Head of caudate nucleus (tissue), 42 donors: Measurements from ENCODE around the gene LIN9.
"Not testable (repeated sequence)": the region's sequence is repeated elsewhere in the genome, so short reads cannot be mapped to it uniquely, and the experiment has no call there.

ENCODE experiments used
- DNase-seq, 42 donors: peaks; one replicate each; pipeline versions ENCODE4 v3.0.0 to v3.0.0-alpha.2; 2020 to 2021; ENCODE audit warnings: mixed read lengths in 7 of 42
- intact Hi-C: fragments of 100-400 bp; cut with DNase I; formaldehyde crosslinking; loops from one replicate; pipeline ENCODE4 v1.15.0; 2022

The LIN9 gene

DNA sequence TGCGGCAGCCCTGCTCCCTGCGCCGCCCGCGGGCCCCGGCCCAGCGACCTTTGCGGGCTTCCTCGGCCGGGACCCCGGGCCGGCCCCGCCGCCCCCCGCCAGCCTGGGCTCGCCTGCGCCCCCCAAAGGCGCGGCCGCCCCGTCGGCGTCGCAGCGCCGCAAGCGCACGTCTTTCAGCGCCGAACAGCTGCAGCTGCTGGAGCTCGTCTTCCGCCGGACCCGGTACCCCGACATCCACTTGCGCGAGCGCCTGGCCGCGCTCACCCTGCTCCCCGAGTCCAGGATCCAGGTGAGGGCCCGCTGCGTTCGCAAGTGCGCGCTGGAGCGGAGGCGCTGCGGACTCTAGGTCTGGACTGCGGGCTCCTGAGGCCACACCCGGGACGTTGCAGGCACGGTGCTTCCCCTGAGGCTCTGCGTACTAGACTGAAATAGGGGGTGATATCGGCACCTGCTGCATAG lies 85.1 kb downstream of the LIN9 start:
- no peak for DNase-seq
- intact Hi-C loops: no loop called here

DNA sequence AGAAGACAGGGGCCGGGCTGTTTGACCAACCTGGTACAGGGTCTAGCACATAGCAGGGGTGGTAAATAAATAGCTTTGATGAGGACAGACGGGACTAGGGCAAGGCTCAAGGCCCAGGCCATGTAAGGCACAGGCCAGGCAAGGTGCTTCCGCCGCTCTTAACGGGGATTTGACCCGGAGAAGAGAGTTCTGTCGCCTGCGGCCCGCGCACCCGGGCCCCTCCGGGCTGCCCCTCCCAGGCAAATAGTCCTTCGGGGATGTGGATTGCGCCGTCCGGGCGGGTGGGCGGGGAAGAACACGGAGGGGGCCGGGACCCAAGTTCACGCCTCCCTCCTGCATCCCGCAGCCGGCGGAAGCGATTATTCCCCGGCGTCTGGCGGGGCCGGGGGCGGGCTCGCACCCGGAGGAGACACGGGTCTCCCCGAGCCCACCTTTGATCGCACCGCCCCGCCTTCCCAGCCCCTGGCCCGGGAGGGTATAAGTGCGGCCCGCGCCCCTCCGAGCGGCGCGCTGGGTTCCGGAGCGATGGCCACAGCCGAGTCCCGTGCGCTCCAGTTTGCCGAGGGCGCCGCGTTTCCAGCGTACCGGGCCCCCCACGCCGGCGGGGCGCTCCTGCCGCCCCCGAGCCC lies 85.7 kb downstream of the LIN9 start, which contains the start of gene MIXL1:
TSS of gene MIXL1 (plus strand) at position 508 of the 629 bp plus-strand sequence. CDS start at position 526, 18 bp downstream.
- intact Hi-C loops: no loop called here
- DNase-seq: no peak

DNA sequence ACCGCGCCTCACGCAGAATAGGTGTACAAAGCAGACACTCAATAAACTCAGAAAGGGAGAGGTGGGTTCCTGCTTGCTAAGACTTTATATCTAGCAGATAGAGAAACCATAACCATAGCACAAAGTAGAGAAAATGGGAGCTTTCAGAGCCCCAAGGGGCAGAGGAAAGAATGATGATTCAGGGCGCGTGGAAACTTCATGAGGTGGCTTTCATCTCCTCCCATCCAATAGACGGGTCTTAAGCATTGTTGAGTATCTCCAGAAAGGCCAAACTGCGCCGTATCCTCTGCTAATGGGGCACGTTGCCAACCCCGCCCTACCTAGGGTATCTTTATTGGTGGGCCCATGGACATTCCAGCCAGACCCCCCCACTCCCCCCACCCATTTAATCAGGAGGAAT lies 86.3 kb downstream of the LIN9 start:
- intact Hi-C loops: no loop called here
- no peak for DNase-seq

DNA sequence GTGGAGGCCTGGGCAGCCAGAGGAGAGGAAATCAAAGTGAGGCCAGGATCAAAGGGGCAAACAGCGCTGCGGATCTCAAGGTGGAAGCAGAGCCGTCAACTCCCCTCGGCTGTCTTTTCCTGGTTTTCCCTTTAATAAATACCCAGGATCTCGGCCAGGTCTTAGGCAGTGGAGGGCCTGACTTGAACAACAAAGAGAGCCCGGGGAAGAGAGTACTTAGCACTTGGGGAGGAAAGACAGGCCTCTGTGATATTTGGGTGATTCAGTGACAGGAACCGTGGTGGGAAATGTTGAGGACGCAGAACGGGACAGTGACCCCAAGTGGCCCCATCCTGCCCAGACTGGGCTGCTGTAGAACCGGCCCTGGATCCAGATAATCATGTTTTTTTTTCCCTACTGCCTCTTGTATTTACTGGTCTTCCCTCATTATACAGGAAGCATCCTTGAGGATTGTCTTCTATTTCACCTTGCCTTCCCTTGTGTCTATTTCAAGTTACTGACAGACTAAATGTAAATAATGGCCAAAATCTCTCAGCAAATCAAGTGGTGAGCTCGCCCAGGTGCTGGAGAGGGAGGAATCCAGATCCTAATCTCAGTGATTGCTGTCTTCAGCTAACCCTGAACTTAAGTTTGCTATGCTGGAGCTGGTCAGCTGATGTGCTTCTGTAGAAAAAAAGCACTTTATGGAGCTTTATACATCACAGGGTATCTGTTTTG lies 88.3 kb downstream of the LIN9 start:
- intact Hi-C loops: no loop called here
- DNase-seq: no peak

DNA sequence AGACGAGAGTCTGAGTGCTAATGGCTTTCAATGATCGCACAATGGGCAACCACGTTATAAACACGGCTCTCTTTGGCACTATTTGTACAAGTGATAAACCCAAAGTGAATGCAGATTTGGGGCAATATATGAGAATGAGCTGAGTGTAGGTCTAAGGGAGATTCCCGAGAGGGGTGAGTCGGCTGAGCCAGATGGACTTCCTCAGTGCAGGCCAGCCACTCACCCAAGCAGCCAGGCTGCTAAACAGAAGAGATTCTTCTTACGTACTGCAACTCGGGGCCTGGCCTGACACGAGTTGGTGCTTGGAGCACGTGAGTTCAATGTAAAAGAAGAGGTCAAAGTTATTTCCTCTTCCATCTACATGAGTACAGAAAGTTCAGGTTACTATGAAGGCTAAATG lies 91.7 kb downstream of the LIN9 start:
- DNase-seq: no peak
- intact Hi-C loops: no loop called here

DNA sequence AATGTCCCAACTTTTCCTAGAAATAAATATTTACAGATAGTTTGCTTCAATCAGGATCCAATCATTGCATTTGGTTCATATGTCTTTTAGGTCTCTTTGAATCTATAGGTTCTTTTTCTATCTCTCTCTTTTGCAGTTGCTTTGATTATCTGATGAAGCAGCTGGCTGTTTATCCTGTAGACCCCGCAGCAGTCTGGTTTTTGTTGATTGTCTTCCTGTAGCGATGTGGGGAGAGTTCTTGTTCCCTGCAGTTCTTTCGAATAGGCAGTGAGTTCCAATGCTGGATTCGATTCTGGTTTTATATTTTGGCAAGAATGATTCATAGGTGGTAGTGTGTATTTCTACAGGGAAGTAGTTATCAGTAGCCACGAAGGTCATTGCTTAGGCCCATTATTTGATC lies 92.9 kb downstream of the LIN9 start:
- intact Hi-C loops: no loop called here
- no peak for DNase-seq

DNA sequence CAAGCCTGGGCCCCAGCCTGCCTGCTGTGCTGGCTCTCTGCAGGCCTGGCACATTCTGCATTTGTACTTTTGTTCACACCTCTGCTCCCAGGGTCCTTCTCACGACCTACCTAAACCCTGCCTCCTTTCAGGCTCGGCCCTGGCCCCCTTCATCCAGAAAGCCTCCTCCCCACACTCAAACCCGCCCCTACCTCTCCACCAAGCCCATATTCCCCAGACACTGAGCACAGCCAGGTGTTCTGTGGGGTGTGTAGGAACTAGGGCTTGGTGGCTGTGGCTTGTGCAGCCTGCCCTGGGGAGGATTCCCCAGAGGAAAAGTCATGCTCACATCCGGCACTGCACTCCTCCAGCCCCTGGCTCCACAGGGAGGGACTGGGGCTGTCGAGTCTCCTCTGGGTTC lies 93.7 kb downstream of the LIN9 start:
- no peak for DNase-seq
- intact Hi-C loops: no loop called here

DNA sequence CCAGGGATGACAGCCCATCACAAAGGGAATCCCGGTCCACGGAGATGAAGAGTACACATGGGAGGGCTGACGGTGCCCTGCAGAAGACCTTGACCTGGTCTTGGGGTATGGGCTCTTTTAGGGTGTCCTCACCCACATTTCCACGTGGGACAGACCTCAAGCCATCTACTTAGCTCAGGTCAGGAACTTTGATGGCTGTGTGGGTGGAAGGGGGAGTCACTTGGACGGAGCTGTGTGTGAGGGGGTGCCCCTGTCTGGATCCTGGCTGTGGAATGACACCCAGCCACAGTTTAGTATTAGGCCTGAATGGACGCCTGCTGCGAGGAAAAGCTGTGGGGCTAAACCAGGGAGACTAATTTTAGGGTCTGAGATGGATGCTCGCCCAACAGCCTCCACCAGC lies 96.4 kb downstream of the LIN9 start:
- no peak for DNase-seq
- intact Hi-C loops: no loop called here

DNA sequence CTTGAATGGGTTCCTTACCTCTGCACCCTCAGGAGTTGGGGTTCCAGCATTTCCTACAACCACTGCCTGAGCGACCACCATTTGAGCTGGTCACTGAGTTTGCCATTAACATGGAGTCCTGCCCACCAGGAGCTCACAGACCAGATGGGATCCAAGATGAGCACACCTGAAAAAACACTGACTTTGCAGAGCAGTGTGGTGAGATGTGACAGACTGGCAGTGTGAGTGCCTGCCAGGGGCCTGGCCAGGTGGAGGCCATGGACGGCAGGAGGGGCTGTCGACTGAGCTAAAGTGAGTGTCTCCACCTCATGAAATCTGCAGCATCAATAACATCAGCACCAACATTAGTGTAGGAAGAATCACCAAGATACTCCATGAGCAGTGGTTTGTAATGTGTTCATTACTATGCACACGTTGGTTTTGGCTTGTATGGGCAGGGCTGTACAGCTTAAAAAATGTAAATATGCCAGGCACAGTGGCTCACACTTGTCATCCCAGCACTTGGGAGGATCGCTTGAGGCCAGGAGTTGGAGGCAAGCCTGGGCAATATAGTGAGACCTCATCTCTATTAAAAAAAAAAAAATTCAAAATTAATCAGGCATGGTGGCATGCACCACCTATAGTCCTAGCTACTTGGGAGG lies 97.7 kb downstream of the LIN9 start:
- intact Hi-C loops: no loop called here
- no peak for DNase-seq

DNA sequence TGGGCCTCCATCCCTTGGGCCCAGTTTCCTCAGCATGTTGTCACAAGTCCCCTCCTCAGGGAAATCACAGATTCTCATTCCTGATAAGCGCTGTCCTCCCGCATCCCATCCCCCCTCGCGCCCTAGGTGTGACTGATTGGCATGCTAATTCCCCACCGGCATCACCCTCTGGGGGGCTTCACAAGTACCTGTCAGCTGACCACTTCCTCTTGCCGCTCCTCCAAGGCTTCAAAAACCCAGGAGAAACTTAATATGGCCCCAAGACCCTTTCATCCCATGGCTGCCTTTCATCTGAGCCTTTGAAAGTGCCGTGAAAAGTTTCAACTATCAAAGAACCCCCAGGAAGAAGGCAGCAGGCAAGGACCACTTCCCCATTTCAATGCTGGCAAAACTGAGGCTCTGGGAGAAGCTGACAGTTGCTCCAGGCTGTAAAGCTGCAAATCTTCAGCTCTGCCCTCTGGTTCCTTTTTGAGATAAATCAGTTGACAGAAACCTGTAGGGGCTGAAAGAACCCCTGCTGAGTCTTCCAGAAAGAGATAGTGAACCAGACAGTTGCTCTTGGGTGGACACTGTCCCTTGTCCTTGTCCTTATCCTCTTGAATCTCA lies 98.3 kb downstream of the LIN9 start:
- no peak for DNase-seq
- intact Hi-C loops: no loop called here

DNA sequence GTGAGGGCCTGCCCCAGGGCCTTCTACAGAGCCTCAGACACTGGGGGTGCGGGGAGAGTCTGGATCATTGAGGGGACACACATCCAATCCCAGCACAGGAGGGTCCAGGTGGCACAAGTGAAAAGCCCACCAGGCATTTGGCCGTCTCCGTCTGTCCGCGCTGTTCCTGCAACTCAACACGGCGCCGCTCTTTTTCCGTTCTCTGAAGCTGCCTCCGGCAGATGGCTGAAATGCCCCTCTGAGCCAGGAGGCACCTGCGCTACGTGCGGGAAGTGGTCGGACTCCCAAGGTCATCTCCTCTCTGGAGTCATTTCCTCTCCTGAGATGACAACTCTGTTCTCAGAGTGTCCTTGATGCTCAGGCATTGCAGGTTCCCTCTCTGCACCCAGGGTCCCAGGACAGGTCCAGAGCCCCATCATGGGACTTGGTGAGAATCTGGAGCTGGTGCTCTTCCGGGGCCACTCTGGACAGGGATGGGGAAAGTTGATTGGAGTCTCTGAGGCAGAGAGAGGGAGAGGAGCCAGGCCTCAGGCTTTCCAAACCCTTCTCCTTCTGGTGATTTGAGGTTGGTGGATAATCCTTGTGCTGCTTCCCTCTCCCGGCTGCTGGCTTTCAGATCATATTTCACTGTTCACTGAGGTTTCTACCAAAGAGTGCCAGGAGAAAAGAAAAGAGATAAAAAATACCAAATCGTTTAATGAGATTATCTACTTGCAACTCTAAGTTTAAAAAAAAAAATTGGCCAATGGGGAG lies 99.5 kb downstream of the LIN9 start:
- intact Hi-C loops: no loop called here

DNA sequence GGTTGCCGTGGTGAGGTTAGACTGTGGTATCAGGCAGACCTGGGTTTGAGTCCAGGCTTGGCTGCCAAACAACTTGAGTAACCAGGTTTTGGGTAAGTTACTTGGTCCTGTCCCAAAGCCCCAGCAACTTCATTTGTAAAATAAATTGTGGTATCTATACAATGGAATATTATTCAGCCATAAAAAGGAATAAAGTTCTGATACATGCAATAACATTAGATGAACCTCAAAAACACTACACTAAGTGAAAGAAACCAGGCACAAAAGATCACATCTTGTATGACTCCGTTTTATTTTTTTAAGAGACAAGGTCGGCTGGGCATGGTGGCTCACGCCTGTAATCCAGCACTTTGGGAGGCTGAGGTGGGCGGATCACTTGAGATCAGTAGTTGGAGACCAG lies 101.9 kb downstream of the LIN9 start:
- DNase-seq: no peak
- intact Hi-C loops: no loop called here

More for the DNA sequence above, 99.5 kb downstream of the LIN9 start:
- DNase-seq: no peak

DNA sequence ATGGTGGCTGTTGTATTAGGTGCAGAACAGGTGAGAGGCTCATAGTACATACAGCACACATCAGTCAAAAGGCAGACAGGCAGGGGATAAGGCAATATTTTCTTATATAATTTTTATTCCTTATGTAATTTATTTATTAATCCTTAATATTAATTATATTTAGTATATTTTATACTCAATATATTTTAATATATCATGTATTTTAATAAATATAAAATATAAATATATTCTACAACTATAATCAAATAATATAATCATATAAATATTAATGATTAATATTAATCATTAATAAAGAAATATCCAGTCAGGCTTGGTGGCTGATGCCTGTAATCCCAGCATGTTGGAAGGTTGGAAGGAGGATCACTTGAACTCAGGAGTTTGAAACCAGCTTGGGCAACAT lies 104.8 kb downstream of the LIN9 start:
- intact Hi-C loops: no loop called here
- DNase-seq: no peak

DNA sequence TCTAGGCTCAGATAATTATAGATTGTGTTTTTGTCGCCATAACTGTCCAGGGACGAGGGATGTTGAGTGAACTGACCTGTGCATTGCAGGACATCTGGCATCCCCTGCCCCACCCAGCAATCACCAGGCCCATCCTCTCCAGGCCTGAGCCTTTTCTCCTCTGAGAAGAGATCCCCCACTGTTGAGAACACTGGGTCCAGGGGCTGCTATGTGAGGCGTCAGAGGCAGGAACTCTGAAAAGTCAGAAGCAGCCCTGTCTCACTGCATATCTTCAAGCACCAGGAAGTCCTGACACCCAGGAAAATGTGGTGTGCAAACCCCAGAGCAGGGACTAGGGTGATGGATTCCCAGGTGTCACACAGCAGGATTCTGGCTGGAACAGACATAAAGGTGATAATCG lies 105.3 kb downstream of the LIN9 start:
- intact Hi-C loops: no loop called here
- DNase-seq: no peak

DNA sequence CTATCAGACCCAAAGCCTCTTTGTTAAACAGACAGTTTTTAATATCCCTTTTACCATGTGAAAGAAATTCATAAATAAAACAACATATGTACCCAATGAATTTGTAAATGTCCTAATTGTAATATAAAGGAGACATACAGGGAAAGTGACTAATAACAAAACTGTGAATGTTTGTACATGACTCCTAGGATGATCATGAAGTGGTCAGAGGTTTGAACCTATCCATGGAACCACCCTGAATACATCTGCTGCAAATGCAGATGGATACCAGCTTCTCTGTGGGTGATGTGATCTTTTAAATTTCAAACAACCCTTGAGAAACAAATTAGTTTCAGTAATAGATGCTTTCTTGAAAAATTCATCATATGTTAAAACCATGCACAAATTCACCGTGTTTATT lies 105.7 kb downstream of the LIN9 start:
- intact Hi-C loops: no loop called here
- no peak for DNase-seq

DNA sequence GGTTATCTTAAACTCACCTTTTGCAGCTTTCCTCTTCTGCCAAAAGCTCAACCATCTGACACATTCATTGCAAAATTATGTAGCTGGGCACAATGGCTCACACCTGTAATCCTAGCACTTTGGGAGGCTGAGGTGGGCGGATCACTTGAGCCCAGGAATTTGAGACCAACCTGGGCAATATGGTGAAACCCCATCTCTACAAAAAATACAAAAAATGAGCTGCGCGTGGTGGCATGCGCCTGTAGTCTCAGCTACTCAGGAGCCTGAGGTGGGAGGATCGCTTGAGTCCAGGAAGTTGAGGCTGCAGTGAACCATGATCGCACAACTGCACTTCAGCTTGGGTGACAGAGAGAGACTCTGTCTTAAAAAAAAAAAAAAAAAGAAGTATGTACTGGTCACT lies 106.3 kb downstream of the LIN9 start:
- intact Hi-C loops, DNase-seq: not testable (repeated sequence)

DNA sequence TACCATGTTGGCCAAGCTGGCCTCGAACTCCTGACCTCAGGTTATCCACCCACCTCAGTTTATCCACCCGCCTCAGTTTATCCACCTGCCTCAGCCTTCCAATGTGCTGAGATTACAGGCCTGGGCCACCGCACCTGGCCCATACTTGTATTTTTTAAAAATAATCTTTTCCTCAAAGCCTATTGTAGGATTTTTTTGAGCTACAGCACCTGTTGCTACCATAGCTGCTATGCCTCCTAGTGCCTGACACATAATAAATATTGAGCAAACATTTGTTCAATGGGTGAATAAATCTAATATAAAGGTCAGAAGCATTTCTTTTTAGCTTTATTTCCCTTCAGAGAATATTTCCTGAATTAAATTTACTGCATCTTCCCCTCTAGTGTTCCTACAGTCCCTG lies 106.7 kb downstream of the LIN9 start:
- no peak for DNase-seq
- intact Hi-C loops: no loop called here

DNA sequence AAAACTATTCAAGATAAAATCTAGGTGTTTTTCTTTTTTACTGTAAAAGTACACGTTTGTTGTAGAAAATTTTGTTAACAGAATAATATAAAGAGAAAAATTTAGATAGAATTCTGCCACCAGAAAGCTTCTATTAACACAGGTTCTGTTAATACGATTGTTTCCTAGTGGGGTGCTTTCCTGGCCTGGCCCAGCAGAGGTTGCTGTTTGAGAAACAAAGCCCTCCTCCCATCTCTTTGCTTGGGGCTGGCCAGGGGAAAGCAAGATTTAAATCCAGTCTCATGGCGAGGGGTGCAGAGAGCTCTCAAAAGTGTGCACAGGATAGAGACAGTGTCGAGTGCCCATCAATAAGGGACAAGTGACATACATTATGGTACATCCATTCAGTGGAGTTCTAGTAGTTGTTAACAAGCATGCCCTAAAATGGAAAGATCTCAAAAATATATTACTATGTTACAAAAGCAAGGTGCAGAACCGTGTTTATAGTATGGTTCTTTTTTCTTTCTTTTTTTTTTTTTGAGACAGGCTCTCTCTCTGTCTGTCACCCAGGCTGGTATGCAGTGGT lies 107.9 kb downstream of the LIN9 start:
- intact Hi-C loops: no loop called here

DNA sequence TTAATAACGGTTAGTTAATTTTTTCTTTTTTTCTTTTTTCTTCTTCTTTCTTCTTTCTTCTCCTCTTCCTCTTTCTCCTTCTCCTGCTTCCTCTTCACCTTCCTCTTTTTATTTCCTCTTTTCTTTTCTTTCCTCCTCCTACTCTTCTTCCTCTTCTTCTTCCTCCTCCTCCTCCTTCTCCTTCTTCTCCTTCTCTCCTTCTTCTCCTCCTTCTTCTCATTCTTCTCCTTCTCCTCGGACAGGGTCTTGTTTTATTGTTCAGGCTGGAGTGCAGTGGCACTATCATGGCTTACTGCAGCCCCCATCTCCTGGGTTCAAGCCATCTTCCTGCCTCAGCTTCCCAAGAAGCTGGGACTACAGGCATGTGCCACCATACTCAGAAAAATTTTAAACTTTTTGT lies 109.0 kb downstream of the LIN9 start:
- DNase-seq: no peak
- intact Hi-C loops: no loop called here

More for the DNA sequence above, 107.9 kb downstream of the LIN9 start:
- no peak for DNase-seq
